Lung microvascular endothelial cell (primary cell): ENCODE measurements around the gene FTL. TPM values are rescaled to one million over a fixed set of nuclear protein-coding genes. Genes with fewer than 3 reads are reported as not detected.
A peak's percentile ranks its signal among the peaks of the same experiment; 100 is the strongest.

Experiments
- DNase-seq, 2 donors: peaks; one replicate each; pipeline versions ENCODE4 v3.0.0 to v3.0.0-alpha.2; 2010; ENCODE audit warnings: low read depth in 2 of 2
- total RNA-seq: library from RNA; depleted of rRNA; stranded (reverse); fragments of >200 nt; gene quantifications from 2 replicates; pipeline ENCODE4 v1.2.1, GENCODE V29; 2014

The FTL gene
- total RNA-seq, 1 donor from 2014 or later: 928 TPM

DNA sequence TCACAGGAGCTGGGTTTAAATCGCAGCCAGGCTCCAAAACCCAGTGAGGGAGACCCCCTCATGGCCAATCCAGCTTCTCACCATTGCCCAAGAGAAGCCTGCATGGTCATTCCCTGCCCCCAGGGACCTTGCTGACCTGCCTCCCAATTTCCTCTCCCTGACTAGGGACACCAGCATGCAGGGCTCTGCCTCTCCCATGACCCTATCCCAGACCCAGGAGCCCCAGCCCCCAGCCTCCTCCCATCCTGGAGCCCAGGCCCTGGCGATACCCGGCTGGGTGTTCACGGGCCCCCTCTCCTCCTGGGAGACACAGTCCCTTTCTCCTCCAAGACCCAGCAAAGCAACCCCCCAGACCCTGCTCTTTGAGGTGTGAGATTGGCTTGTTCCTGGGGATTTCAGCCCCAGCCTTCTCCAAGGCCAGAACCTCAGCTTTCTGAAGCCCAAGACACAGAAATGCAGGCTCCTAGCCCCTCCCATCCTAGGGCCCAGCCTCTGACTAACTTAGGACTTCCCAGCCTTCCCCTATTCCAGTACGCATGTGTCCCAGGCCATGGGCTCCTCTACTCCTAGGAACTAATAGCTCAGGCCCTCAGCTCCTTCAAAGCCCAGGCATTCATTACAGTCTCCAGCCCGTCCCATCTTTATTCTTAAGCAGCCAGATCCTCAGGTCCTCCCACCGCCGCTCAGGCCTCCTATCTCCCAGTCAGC lies 26.9 kb downstream of the FTL start:
- DNase-seq: peak; percentile 19 to 81

DNA sequence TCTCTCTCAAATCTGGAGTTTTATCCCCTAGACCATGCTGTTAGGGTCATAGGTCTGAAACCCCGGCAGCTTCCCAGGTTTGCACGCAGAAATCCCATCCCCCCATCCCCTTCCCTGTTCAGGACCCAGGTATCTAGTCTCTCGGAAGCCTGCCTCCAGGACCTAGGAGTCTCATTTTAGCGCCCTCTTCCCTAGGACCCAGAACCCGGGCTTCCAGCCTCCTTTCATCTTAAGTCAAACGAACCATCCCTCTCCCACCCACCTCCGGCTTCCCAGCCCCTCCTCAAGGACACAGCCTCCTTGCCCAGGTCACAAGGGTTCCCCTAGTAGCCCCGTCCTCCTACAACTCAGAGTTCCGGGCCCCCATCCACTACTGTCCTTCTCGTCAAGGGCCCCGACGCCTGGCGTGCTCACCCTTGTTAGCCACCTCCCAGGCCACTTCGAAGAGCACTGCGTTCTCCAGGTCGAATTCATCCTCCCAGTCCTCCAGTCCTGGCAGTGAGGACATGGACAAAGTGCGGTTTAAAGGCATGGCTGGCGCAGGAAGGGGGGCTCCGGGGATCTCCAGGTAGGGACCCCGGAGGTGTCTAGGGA lies 27.6 kb downstream of the FTL start:
- DNase-seq: peak in 1 of 2 donors; percentile 10

DNA sequence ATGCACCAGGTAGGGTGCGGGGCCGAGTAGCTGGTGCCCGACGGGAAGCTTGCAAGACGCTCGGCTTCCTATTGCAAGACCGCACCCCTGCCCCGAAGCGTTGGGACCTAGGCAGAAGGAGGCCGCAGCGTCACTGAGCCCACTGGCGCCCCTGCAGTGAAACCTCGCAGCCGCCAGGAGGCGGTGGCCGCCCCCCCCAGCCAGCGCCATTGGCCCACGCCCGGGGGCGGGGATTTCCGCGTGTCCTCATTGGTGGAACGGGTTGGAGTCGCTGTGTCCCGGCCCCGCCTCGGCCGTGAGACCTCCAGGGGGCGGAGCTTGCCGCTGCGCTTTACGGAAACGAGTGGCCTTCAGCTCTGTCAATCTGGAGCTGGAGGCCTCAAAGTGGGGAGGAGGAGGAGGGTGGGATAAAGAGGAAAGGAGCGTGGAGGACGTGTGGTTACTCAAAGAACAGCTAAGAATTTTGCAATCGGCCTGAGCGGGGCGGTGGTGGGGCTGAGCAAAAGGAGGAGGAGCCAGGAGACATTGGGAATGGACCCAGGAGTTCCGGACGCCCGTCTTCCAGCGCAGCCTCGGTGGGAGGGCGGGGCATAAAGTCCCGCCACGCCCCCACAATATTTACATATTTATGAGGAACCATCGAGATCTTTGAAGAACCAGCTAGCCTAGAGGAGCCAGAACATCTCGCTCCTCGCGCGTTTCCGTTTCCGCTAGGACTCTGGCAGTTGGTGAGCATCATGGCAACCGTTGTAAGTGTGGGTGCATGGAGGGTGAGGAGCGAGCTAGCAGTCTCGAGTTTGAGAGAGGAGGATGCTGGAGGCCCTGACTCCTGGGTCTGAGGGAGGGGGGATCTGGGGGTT lies 28.3 kb downstream of the FTL start, which contains the start of the genes GYS1 and RUVBL2:
Gene GYS1, minus strand, starts transcription at position 135 of the 860 bp plus-strand sequence. CDS start 197 bp downstream, outside the sequence.
Gene RUVBL2, plus strand, starts transcription at position 713 of the 860 bp plus-strand sequence. Its CDS starts 25 bp downstream, at position 738.
- DNase-seq: peak; percentile 99

DNA sequence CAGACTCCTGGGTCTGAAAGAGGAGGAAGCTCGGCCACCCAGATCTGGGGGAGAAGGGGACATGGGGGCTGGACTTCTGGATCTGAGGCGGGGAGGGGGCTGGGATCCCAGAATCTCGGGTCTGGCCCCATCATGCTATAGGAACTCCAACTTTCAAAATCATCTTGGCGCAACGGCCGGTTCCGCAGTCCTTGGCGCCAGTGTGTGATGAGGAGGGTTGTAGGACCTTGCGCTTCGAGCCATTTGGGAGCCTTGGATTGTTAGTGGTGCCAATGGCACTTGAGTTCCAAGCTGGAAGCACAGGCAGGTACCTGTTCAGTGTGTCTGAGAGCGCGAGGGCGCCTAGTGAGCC lies 28.9 kb downstream of the FTL start:
- DNase-seq: no peak

DNA sequence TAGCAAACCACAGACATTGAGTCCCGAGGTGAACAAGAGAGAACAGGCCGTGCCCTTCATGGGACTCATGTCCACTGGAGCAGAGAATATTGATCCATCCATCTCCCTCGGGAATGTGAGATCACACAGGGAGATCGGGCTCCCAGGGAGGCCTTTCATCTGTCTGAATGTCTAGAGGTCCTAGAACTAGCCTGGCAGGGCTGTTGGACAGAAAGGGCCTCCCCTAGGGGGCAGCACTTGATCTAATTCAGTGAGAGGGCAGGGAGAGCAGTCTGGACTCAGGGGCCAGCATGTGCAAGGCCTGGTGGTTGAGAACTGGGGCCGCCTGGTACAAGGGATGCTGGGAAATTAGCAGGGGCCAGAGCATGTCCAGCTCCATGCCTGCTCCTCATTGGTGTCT lies 32.9 kb downstream of the FTL start:
- DNase-seq: peak; percentile 66 to 69

DNA sequence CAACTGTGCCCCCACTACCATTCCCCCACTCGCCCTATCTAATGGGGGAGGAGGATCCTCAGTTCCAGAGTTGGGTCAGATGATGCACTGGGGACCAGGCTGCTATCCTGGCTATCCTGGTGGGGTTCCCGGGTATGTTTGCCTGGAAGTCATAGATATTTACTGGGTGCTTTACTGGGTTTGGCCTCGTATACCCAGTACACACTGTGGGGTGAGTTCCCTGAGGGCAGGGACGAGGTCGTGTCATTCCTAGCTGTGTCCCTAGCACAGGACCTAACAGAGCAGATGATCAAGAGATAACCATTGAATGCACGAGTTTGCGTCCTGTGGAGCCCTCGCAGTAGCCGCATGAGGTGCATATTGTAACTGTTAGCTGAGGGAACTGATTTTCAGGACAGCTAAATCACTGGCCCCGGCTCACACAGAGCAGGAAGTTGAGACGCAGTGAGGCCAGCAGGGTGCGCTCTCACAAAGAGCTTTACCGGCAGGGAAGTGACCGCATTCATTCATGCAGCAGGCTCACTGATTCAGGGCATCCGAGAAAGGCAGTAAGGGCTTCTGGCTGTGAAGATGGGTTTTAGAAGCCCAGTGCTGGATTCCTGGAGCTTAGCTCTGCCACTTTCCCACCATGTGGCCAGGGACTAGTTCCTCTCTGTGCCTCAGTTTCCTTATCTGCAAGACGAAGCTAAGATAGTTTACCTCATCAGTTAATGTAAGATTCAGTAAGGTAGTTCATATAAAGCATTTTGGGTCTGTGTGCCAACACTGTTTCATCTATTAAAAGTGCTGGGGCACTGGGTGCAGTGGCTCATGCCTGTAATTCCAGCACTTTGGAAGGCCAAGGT lies 34.6 kb downstream of the FTL start:
- DNase-seq: peak; percentile 82 to 86

DNA sequence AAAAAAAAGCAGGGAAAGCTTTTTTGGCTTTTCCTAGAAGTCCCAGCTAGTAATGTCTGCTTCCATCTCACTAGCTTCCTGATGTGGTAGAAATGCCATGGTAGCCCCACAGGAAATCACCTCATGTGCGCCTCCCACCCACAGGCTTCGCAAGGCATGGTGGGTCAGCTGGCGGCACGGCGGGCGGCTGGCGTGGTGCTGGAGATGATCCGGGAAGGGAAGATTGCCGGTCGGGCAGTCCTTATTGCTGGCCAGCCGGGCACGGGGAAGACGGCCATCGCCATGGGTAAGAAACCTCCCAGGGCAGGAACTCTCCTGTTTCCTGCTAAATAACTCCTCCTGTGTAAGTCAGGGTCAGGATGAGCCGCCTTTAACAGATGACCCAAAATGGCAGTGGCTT lies 39.0 kb downstream of the FTL start:
- no peak for DNase-seq

DNA sequence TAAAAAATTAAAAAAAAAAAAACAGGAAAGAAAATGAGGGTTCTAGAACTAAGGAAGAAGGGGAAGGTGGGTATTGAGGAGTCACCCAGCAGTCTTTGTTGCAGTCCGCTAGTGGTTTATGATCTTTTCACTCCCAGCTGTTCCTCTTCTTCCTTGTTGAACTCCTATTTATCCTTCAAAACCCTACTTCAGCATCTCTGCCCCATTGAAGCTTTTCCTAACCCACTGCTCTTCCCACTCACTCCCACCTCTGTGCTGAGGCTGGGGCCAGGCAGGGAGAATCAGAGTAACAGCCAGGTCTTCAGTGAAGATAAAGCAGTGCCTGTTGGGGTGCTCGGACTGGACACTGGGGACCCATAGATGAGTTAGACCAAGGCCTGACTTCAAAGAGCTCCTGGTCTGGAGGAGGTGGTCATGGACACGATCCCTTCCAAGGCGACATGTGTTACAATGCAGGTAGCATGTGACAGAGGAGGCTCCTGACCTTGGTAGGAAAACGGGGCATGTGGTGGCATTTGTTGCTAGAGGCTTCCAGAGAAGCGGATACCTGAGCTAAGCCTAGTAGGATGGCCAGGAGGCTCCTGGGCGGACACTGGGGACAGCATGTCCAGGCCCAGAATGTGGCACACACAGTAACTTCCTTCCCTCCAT lies 40.0 kb downstream of the FTL start:
- DNase-seq: no peak

DNA sequence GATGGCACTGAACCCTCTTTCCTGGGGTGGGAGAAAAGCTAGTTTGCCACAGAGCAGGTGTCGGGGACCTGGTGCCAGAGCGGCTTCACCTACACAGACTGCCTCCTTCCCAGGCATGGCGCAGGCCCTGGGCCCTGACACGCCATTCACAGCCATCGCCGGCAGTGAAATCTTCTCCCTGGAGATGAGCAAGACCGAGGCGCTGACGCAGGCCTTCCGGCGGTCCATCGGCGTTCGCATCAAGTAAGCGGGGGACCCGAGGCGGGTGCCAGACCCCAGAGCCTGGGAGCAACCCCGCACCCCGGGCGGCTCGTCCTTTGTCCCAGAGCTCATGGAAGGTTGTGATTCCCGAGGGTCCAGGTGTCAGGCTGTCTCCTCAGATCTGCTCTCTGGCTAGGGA lies 41.8 kb downstream of the FTL start:
- DNase-seq: no peak

DNA sequence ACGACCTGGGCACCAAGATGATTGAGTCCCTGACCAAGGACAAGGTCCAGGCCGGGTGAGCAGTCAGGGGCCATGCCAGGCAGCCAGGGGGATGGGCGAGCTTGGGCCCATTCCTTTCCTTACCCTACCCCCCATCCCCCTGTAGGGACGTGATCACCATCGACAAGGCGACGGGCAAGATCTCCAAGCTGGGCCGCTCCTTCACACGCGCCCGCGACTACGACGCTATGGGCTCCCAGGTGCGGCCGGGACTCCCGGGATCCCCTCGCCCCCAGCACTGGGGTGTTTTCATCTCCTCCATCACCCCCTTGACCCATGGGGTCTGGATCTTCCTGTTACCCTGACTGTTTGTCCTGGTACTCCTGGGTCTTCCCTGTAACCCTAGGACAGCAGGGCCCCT lies 44.7 kb downstream of the FTL start:
- no peak for DNase-seq

DNA sequence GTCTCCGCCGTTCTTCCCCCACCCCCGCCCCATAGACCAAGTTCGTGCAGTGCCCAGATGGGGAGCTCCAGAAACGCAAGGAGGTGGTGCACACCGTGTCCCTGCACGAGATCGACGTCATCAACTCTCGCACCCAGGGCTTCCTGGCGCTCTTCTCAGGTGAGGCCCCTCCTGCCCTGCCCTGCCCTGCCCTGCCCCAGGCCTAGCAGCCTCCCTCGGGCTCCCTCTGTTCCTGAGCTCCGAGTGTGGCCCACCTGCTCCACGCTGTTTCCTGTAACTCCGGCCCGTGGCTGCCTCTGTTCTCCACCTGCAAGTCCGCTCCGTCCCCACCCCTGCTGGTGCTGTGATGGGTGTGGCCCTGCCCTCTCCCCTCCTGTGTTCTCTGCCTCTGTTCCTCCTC lies 45.3 kb downstream of the FTL start:
- no peak for DNase-seq

DNA sequence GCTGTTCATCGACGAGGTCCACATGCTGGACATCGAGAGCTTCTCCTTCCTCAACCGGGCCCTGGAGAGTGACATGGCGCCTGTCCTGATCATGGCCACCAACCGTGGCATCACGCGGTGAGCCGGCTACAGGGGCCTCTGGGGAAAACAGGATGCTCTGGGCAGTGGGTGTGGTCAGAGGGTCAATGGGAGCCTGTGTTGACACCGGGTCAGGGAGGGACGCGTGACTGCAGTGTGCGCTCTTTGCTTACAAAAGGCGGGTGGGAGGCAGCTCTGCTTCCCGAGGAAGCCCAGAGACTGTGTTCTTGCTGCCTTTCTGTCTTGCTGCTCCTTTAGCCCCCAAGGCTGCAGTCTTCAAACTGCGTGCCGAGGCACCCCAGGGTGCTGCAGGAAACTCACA lies 46.1 kb downstream of the FTL start:
- no peak for DNase-seq

DNA sequence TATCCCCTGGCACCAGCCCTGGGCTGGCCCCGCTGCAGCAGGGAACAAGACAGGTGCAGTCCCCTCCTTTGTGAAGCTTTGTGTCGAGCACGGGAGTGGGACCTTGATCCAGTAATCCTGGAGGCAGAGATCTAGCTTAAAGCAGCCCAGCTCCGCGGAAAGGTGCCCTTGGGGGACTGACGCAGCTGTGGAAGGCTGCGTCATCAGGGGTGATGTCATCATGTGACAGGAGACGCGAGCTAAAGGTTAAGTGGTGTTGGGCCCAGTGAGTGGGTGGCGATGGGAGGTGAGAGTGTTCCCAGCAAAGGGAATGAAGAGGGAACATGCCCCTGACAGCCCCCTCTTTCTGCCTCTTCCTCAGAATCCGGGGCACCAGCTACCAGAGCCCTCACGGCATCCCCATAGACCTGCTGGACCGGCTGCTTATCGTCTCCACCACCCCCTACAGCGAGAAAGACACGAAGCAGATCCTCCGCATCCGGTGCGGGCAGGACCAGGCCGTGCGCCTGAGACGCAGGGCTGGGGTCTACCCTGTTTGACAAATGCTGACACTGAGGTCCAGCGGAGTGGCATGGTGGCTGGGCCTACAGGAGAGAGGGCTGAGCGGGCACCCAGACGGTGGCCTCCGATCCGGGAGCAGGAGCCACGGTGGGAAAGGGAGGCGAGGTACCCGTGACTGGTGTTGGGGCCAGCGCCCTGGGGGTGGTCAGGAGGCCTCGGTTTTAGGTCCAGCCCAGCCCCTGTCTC lies 49.2 kb downstream of the FTL start:
- DNase-seq: no peak

DNA sequence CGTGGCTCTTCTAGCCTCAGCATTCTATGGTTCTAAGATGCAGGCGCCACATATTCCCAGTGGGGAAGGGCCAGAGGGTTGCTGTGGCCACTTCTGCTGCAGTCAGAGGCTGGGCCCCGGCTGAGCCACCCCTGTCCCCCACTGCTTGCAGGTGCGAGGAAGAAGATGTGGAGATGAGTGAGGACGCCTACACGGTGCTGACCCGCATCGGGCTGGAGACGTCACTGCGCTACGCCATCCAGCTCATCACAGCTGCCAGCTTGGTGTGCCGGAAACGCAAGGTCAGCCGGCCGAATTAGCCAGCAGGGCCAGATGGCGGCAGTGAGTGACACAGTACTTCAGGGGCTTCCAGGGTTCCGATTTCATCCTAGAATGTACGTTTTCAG lies 49.8 kb downstream of the FTL start:
- no peak for DNase-seq

DNA sequence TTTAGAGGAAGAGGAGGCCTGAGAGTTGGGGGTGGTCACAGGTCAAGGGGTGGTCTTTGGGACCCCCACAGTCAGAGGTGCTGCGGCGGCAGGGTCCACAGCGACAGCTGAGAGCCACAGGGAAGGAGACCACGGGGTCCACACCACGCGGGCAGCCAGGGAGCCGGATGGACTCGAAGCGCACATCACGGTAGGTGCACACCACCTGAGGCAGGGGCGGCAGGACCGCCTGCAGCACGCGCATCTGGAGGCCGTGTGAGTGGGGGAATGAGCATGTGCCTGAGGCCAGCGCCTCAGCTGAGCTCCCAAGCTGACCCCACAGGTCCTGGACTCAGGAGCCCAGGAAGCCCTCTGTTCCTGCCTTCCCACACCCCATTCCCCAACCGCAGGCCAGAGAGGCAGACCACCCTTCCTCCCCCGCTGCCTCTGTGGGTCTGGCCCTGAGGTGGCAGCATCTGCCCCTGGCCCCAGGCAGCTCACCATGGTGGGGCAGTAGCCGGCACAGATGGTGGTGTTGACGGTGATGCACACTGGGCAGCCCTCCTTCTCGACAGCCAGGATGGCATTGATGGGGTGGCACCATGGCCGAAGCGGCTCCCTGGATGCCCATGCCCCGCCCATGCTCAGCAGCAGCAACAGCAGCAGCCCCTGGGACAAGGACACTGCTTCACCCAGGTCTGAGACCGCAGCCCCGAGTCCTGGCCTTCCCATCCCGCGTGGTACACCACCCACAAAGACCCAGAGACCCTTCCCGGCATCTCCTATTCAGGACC lies 51.1 kb downstream of the FTL start:
- no peak for DNase-seq
